ENCODE results near the gene FBXO31. TPM values are rescaled to one million over a fixed set of nuclear protein-coding genes. Genes with fewer than 3 reads are reported as not detected.

Gene FBXO31
- total RNA-seq, 1 donor from 2014 or later: 28.9 TPM

- no peak for DNase-seq (ENCODE audit: low read depth)
- no peaks in the 10 kb centered on the region for H3K36me3 ChIP-seq (ENCODE audit: control insufficient read depth, insufficient read depth, low read length)
- no peaks in the 10 kb centered on the region for H3K27me3 ChIP-seq (ENCODE audit: control insufficient read depth, insufficient read depth, low read length)
- no peak overlapping the region for H3K4me3 ChIP-seq (ENCODE audit: low read depth, low read length)
- TF ChIP-seq CTCF (IDR thresholded peaks at IDR 0.05; ENCODE audit: insufficient read depth, low read length, poor library complexity, severe bottlenecking): no peak
These were observed 96.5 kb downstream of the FBXO31 start for GRCh38 chr16:87286839-87287626.

- TF ChIP-seq CTCF (IDR thresholded peaks at IDR 0.05; ENCODE audit: insufficient read depth, low read length, poor library complexity, severe bottlenecking): no peak
- no peaks in the 10 kb centered on the region for H3K27me3 ChIP-seq (ENCODE audit: control insufficient read depth, insufficient read depth, low read length)
- no peaks in the 10 kb centered on the region for H3K36me3 ChIP-seq (ENCODE audit: control insufficient read depth, insufficient read depth, low read length)
- no peak for DNase-seq (ENCODE audit: low read depth)
- no peak overlapping the region for H3K4me3 ChIP-seq (ENCODE audit: low read depth, low read length)
These were observed 99.4 kb downstream of the FBXO31 start for GRCh38 chr16:87284183-87284582.

- no peak for TF ChIP-seq CTCF (IDR thresholded peaks at IDR 0.05; ENCODE audit: insufficient read depth, low read length, poor library complexity, severe bottlenecking)
- Histone ChIP-seq H3K27me3 (ENCODE audit: control insufficient read depth, insufficient read depth, low read length) (peaks cover 5% of the 10 kb centered on the region), H3K36me3 (ENCODE audit: control insufficient read depth, insufficient read depth, low read length) (no peaks in the 10 kb centered on the region), H3K4me3 (ENCODE audit: low read depth, low read length) (no peak overlapping the region)
- no peak for DNase-seq (ENCODE audit: low read depth)
These were observed 104.4 kb downstream of the FBXO31 start for GRCh38 chr16:87279094-87279658.

- Histone ChIP-seq H3K27me3 (ENCODE audit: control insufficient read depth, insufficient read depth, low read length) (peaks cover 5% of the 10 kb centered on the region), H3K36me3 (ENCODE audit: control insufficient read depth, insufficient read depth, low read length) (no peaks in the 10 kb centered on the region), H3K4me3 (ENCODE audit: low read depth, low read length) (no peak overlapping the region)
- peak; percentile 90 for TF ChIP-seq CTCF (IDR thresholded peaks at IDR 0.05; ENCODE audit: insufficient read depth, low read length, poor library complexity, severe bottlenecking)
- DNase-seq (ENCODE audit: low read depth): no peak
These were observed 105.1 kb downstream of the FBXO31 start for GRCh38 chr16:87278191-87279093.

Other genes starting within 250 kb of the FBXO31 start
- gene C16orf95, start 66.4 kb downstream of the FBXO31 start, total RNA-seq: 1.7 and 5.7 TPM in 2 replicates
- 135 and 136 TPM in 2 replicates for gene MAP1LC3B, start 8.6 kb upstream of the FBXO31 start, total RNA-seq
- 34.6 and 41.6 TPM in 2 replicates for gene ZCCHC14, start 109.2 kb upstream of the FBXO31 start, total RNA-seq
- 1.9 and 2.1 TPM in 2 replicates for gene JPH3, start 218.7 kb upstream of the FBXO31 start, total RNA-seq